ENCODE results near the gene CLDN24. TPM values are rescaled to one million over a fixed set of nuclear protein-coding genes. Genes with fewer than 3 reads are reported as not detected.

Gene CLDN24
- not detected in 2 replicates for total RNA-seq (2014; rRNA removed; shearing (Covaris generic))

GRCh38 chr4:183322326-183322725 is at the start of gene CLDN24:
CLDN24 (minus strand) TSS chr4:183322426; CDS start chr4:183322426, 0 bp downstream.
- no peak for DNase-seq (ENCODE audit: low read depth)

DNA sequence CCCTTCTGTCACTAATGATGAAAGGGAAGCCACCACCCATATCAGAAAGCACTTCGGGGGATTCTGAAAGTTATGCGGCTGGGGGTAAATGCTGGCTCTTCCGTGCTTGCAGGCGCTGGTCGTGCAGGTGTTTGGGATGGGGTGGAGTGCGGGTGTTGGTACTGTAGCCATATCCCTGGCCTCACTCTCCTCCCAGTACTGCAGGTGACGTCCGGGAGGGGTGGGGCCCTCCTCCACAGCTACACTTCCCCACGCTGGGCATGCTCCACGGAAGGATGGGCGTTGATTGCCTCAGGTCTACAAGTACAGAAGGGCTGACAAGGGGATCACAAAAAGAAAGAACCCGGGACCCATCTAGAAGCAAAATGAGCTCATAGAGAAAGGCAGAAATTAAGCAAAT is 48.6 kb upstream of the CLDN24 start:
- no peak for DNase-seq (ENCODE audit: low read depth)

DNA sequence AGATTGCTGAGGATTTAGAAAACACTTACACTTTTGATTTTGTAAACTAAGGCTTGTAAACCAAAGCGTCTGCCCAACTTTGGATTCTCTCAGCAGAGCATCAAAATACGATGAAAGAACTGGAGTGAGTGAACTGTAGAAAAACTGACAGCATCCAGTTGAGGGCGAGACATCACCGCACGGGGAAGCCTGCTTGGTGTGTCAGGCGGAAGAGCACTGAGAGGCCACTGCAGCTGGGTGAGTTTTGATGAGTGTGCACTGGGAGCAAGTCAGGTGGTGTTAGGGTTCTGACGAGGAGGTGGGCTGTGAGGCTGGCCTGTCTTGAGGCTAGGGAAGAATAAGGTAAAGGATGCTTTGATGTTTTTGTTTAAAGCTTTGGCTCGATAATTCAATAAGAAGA is 46.8 kb upstream of the CLDN24 start:
- no peak for DNase-seq (ENCODE audit: low read depth)

GRCh38 chr4:183366206-183366835 is 44.1 kb upstream of the CLDN24 start:
- DNase-seq (ENCODE audit: low read depth): no peak

- no peak for DNase-seq (ENCODE audit: low read depth)
Measured at GRCh38 chr4:183364025-183364424, 41.8 kb upstream of the CLDN24 start.

DNA sequence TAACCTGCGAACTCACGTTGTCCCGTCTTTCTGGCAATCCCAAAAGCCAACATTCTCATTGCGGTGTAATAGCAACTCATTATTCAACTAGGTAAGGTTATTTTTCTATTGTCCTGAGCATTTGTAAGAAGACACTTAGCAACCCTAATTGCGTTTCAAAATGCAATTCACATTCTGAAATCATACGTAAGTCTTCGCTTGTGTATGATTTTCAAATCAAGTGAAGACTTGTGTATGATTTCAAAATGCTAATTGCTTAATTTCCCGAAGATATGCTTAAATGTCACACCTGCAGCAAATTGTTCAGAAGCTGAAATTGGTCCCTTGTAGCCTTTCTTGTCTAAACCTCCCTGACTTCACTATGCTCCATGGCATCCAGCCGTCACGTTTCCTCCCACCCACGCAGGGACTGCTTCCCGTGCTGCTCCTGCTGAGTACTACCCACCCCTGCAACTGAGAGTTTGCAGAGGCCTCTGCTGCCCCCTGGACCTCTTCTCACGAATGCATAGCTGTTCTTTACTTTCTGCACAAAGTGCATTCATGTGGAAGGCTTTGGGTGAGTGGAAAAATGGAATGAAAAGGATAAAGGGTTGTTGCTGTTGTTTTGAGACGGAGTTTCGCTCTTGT is 40.8 kb upstream of the CLDN24 start:
- DNase-seq (ENCODE audit: low read depth): peak; percentile 4

DNA sequence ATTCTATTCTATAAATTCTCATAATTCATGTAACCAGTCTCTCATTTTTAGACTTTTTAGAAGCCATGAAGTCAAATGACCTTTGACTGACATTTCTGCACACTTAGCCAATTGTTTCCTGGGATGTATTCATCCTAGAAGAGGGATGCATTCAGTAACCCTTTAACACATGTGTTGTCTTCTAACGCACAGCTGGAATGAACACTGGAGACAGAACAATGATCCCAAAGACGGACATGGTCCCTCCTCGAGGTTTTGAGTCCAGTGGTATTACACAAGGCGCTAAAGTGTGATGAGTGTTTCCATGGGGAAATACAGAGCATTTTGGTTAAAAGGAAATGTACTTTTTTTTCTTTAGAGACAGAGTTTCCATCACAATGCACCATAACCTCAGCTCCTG is 39.8 kb upstream of the CLDN24 start:
- peak; percentile 29 for DNase-seq (ENCODE audit: low read depth)

DNA sequence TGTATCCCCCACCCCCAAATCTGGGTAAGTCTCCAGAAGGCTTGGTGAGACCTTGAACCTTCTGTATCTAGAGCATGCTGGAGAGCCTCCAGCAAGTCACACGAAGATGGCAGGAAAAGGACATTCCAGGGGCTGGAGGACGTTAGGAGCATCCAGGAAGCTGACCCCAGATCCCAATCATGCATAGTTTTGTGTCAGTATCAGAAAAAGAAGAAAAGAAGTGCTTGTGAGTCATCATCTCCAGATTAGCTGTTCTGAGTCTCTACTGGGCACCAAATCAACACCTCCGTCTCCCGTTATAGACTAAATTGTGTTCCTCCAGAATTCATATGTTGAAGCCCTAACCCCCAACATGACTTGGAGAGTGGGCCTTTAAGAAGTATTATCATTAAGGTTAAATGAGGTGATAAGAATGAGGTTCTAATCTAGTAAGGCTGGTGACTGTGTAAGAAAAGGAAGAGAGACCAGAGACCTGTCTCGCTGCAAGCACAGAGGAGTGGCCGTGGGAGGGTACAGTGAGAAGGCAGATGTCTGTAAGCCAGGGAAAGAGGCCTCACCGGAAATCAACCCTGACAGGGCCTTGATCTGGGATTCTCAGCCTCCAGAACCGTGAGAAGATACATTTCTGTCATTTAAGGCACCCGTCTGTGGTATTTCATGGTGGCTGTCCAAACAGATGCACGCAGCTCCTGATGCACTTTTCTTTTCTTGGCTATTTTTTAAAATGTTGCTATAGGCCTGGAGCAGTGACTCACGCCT is 38.1 kb upstream of the CLDN24 start:
- DNase-seq (ENCODE audit: low read depth): peak; percentile 43

DNA sequence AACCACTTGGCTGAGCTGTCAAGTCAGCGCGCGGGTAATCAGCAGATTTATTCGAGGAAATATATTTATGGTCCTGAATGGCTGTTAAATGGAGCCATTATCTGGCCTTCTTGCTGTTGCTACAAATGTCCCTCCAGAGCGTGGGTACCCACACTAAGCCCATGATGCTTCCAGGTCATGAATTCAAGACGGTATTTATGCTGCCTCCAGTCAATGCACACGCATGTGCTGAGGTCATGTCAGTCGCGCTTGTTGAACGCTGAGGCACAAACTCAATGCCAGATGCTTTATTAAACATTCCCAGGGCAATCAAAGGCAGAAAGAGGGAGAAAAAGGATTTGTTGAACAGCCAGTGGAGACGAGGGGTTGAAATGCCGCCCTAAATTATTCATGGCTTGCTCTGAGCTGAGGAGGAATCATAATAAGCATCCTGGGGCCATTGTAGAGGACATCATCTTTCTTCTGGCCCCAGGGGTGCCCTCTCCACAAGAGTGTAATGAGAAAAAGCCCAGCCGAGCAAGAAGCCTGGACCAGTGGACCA is 36.1 kb upstream of the CLDN24 start:
- DNase-seq (ENCODE audit: low read depth): no peak

DNA sequence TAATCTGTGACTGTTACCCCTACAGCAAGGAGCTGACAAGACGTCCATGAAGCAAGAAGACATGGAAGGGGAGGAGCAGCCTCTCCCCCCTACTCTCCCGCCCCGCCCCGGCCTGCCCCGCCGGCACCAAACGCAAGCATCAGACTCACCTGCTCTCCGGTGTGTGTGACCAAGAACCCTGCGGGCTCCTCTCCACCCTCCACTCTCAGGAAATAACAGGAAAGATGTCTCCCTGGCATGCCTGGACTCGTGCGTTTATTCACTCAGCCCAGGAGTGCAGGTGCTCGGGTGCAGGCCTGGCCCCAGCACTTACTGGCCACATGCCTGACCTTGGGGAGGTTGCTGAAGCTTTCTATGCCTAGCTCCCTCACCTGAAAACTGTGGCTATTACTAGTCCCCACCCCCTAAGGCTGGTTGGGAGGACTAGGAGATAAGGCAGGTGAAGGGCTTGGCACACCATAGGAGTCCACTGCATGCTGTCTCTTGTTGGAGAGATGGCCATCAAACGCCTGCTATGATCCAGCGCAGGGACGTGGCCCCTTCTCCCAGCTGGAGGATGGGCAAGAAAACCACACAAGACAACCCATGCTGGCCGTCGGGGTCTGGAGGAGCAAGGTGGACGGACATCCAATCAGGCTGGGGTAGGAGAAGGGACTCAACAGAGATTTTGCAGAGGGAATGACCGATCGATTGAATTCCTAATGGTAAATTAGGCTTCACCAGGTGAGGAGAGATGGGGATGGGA is 34.9 kb upstream of the CLDN24 start:
- DNase-seq (ENCODE audit: low read depth): no peak

DNA sequence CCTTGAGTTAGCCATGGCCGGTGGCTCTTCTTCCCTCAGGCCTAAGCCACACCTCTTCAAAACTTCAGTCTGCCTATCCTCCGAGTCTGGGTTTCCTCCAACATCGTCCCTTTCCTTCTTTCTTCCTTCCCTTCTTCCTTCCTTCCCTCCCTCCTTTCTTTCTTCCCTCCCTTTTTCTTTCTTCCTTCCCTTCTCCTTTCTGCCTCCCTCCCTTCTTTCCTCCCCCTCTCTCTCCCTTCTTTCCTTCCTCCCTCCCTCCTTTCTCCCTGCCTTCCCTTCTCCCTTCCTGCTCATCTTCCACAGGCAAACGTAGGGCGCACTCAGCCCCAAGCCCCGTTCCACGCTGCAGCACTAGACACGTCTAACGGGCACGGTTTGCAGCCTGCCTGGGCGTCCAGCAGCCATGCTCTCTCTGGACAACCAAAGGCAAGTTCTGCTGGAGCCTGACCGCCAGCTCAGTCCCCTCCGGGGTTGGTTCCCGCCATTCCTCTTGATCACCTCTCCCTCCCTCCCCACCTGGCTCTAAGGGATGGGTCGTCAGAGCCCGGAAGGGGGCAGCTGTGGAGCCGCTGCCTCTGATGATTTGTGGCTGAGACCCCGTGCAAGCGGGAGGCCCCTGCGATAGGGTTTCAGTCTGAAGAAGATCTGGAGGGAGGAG is 34.1 kb upstream of the CLDN24 start:
- no peak for DNase-seq (ENCODE audit: low read depth)

DNA sequence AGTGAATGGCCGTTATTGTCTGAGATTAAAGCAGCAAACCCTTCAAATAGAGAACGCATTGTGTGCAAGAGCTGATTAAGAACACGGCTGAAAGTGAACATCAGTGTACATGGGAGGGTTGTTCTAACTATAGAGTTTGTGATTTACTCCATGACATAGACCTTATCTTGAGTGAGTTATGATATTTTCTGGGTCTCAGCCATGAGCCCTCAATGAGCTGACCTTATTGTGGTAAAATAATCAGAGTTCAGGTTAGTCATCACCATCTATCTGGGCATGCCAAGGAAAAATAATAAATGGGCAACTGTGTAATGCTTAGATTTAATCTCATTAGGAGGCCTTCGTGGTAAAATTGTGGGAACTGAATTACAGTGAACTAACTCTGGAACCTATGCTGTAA is 33.2 kb upstream of the CLDN24 start:
- peak; percentile 73 for DNase-seq (ENCODE audit: low read depth)

DNA sequence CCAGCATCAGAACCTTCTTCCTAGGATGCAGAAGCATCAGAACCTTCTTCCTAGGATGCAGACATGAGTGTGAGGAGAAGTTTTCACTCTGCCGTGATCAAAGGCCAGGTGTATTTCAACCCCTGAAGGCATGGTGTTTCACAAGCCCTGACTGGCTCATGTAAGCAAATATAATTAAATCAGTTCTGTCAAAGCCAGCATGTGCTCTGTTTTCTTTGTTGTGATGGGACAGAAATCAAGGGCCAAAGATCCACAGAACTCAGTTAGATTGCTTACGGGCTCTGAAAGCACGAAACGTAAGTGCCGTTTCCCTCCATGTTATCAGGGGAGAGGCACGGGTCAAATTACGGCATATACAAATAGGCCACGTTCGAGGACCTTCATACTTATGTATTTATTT is 32.0 kb upstream of the CLDN24 start:
- DNase-seq (ENCODE audit: low read depth): no peak

DNA sequence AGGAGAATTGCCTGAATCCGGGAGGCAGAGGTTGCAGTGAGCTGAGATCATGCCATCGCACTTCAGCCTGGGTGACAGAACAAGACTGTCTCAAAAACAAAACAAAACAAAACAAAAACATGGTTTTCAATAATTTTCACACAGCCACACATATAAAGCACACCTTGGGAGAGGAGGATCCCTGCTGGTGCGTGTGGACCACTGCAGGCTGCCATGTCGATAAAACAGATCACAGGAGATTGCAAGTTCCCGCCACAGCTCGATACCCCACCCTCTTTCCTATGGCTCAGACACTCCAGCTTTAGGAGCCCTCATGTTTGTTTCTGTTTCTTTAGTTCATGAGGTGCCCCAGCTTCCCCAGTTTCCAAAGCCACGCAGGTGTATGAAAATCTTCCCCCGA is 31.3 kb upstream of the CLDN24 start:
- no peak for DNase-seq (ENCODE audit: low read depth)

DNA sequence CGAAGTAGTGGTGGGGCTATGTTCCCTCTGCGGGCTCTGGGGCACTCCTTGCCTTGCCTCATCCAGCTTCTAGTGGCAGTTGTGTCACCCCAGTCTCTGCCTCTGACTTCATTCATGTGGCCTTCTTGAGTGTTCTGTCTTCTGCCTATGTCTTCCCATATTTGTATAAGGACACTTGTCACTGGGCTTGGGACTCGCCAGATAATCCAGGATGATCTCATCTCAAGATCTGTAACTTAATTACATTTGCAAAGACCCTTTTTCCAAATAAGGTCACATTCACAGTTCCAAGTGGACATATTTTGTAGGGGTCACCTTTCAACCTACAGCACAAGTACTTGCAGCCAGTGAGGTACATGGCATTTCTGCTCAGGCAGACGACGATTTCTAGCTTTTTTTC is 30.3 kb upstream of the CLDN24 start:
- no peak for DNase-seq (ENCODE audit: low read depth)

GRCh38 chr4:183350317-183351071 is 28.3 kb upstream of the CLDN24 start:
- no peak for DNase-seq (ENCODE audit: low read depth)

DNA sequence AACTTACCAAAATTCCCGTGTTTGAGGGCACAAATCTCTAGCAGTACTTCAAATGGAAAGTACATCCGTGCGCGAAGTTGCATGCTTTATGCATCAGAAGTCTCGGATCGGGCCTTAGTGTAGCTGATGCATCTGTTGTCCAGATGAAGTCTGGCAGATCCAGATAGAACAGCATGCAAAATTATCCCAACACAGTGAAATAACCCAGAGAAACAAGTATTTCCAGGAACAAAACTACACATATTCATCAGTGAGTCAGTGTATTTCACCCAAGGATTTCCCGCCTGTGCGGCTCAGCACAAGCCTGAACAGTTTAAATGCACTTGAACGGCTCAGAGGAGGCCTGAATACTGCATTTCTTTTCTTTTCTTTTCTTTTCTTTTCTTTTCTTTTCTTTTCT is 27.4 kb upstream of the CLDN24 start:
- DNase-seq (ENCODE audit: low read depth): peak; percentile 36

- peak; percentile 87 for DNase-seq (ENCODE audit: low read depth)
Measured at GRCh38 chr4:183348706-183349659, 26.8 kb upstream of the CLDN24 start.

- no peak for DNase-seq (ENCODE audit: low read depth)
Measured at GRCh38 chr4:183348136-183348535, 25.9 kb upstream of the CLDN24 start.

DNA sequence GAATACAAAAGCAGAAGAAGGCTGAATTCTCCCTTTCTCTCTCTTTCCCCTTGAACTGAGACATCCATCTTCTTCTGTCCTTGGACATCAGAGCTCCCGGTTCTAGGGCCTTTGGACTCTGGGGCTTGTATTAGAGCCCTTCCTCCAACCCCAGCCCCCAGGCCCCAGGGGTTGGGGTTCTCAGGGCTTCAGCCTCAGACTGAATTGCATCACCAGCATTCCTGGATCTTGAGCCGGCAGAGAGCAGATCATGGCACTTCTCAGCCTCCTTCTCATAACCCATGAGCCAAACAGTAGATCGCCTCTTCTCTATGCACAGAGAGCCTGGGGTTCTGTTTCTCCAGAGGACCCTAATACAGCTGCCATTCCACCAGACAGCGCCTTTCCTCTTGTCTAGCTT is 25.3 kb upstream of the CLDN24 start:
- no peak for DNase-seq (ENCODE audit: low read depth)

Measured in RPMI7951 (cell line).